ENCODE data around the gene STUB1. TPM values are rescaled to one million over a fixed set of nuclear protein-coding genes. Genes with fewer than 3 reads are reported as not detected.

The STUB1 gene
- total RNA-seq, 1 experiment from 2014 or later, result 111 TPM

DNA sequence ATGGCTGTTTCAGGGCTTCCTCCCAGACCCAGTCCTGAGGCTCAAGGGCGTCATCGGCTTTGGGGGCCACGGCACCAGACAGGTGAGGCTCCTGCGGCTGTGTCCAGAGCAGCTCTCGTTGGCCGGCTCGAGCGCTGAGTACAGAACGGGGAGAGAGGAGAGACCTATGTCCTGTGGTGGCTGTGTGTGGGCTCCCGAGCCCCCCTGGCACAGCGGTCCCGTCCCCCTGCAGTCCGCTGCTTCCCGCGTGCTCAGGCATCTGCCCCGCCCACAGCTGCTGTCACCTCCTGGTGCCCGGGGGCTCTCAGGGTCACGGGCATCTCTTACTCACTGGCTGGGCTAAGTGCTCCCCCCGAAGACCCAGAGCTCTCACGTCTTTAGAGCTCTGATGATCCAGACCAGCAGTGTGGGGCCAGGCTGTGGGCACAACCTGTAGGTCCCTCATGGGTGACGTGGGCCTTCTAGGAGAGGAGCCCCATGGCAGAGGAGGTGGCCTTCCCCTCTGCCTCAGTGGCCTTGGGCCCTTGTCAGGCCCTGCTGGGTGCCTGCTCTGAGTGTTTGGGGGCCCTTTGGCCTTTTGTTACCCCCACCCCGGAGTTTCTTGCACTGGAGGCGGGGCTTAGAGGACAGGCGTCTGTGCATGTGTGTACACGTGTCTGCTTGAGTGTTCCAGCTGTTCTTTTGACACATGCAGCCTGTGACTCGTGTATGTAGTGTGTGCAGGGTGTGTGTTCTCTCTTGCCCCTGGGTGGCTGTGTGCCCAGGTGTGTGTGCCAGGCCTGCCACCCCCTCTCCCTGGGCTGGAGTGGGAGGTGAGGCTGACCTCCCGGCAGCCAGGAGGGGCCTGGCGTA, 27.5 kb upstream of the STUB1 start:
- H3K4me2 ChIP-seq (ENCODE audit: low read length), result no peak overlapping the region
- DNase-seq (ENCODE audit: low read depth, low spot score) (no peak), ATAC-seq (no peak)
- CTCF ChIA-PET, result interaction anchor here (1.0 kb wide), 1 partner anchor 32 kb away, joined by 3 read pairs; the partner anchor contains the start of gene JMJD8
- peaks cover 5 to 18% of the 10 kb centered on the region in 2 experiments; a peak in 2 of 4 replicates for H3K4me1 ChIP-seq (ENCODE audit: control insufficient read depth in 1 of 2, insufficient read depth in 2 of 2, low read length in 2 of 2)
- no peaks in the 10 kb centered on the region for H3K9me2 ChIP-seq (ENCODE audit: insufficient read depth)
- H3K4me3 ChIP-seq (replicated peaks in 1 of 2; ENCODE audit: low read depth in 1 of 2, low read length in 2 of 2), result no peak overlapping the region
- H4K20me1 ChIP-seq (ENCODE audit: insufficient read depth), result no peaks in the 10 kb centered on the region
- H3K27ac ChIP-seq (ENCODE audit: low read depth, low read length), result no peak overlapping the region
- RAD21 ChIA-PET (ENCODE audit: low non-redundant PET in 1 of 2, low total read pairs in 2 of 2, uncharacterized antibody in 2 of 2, unreplicated experiment in 2 of 2), result no interaction called here
- no peaks in the 10 kb centered on the region for H3K27me3 ChIP-seq (ENCODE audit: insufficient read depth, low read length)
- no TSS peak for BruUV-seq (replicated peaks)
- no peak overlapping the region for H2AFZ ChIP-seq (ENCODE audit: low read depth, low read length, poor library complexity, severe bottlenecking)
- intact Hi-C loops (cut with micrococcal nuclease), result no loop called here
- no peaks in the 10 kb centered on the region for H3K9me3 ChIP-seq (ENCODE audit: control insufficient read depth in 1 of 2, insufficient read depth in 1 of 2, low read depth in 1 of 2, low read length in 2 of 2)
- H3K36me3 ChIP-seq (ENCODE audit: control insufficient read depth in 1 of 2, insufficient read depth in 2 of 2, low read length in 2 of 2), result no peaks in the 10 kb centered on the region
- TF ChIP-seq POLR2A (IDR thresholded peaks at IDR 0.05; ENCODE audit: borderline replicate concordance, extremely low read depth, insufficient read depth, insufficient read length) (no peak), POLR2AphosphoS5 (IDR thresholded peaks at IDR 0.05; ENCODE audit: low read depth, low read length) (no peak), TCF7L2 (IDR thresholded peaks at IDR 0.05; ENCODE audit: borderline replicate concordance, extremely low read depth, insufficient read depth, insufficient read length) (no peak), EZH2phosphoT487 (IDR thresholded peaks at IDR 0.05; ENCODE audit: borderline replicate concordance) (no peak), ELF1 (IDR thresholded peaks at IDR 0.05; ENCODE audit: borderline replicate concordance, low read depth) (no peak), SIN3A (IDR thresholded peaks at IDR 0.05; ENCODE audit: low read depth) (no peak), ZFX (IDR thresholded peaks at IDR 0.05) (no peak), EGR1 (IDR thresholded peaks at IDR 0.05; ENCODE audit: low read depth) (no peak), SP1 (IDR thresholded peaks at IDR 0.05; ENCODE audit: low read depth) (no peak), RAD21 (IDR thresholded peaks at IDR 0.05; ENCODE audit: low read depth) (no peak)
- TF ChIP-seq, protein P1, sequence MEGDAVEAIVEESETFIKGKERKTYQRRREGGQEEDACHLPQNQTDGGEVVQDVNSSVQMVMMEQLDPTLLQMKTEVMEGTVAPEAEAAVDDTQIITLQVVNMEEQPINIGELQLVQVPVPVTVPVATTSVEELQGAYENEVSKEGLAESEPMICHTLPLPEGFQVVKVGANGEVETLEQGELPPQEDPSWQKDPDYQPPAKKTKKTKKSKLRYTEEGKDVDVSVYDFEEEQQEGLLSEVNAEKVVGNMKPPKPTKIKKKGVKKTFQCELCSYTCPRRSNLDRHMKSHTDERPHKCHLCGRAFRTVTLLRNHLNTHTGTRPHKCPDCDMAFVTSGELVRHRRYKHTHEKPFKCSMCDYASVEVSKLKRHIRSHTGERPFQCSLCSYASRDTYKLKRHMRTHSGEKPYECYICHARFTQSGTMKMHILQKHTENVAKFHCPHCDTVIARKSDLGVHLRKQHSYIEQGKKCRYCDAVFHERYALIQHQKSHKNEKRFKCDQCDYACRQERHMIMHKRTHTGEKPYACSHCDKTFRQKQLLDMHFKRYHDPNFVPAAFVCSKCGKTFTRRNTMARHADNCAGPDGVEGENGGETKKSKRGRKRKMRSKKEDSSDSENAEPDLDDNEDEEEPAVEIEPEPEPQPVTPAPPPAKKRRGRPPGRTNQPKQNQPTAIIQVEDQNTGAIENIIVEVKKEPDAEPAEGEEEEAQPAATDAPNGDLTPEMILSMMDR (IDR thresholded peaks at IDR 0.05 in 2 of 3, conservative IDR thresholded peaks at IDR 0.05 in 1 of 3; ENCODE audit: borderline replicate concordance in 1 of 3, insufficient read depth in 1 of 3, low read depth in 2 of 3, low read length in 2 of 3), result no peak
- TF ChIP-seq, protein P2, sequence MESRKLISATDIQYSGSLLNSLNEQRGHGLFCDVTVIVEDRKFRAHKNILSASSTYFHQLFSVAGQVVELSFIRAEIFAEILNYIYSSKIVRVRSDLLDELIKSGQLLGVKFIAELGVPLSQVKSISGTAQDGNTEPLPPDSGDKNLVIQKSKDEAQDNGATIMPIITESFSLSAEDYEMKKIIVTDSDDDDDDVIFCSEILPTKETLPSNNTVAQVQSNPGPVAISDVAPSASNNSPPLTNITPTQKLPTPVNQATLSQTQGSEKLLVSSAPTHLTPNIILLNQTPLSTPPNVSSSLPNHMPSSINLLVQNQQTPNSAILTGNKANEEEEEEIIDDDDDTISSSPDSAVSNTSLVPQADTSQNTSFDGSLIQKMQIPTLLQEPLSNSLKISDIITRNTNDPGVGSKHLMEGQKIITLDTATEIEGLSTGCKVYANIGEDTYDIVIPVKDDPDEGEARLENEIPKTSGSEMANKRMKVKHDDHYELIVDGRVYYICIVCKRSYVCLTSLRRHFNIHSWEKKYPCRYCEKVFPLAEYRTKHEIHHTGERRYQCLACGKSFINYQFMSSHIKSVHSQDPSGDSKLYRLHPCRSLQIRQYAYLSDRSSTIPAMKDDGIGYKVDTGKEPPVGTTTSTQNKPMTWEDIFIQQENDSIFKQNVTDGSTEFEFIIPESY (IDR thresholded peaks at IDR 0.05; ENCODE audit: extremely low read depth, insufficient replicate concordance, low read length), result no peak
- POLR2A ChIA-PET, result no interaction called here
- H3K9ac ChIP-seq (ENCODE audit: low read length), result no peak overlapping the region
- H3K79me2 ChIP-seq (ENCODE audit: insufficient read depth, low read length), result peaks cover 17% of the 10 kb centered on the region
